ENCODE data around the gene IL4I1.

GRCh38 chr19:49853852-49854377, 42.8 kb downstream of the IL4I1 start:
- no peak for TF ChIP-seq CTCF (IDR thresholded peaks at IDR 0.05)
- TF ChIP-seq ZFX (IDR thresholded peaks at IDR 0.05; ENCODE audit: borderline replicate concordance) = no peak

All from 22Rv1 (cell line).